GM10248 (cell line): ENCODE measurements around the gene C1QTNF8.

ENCODE experiments used
- CTCF ChIA-PET: fragments of 300-600 bp; sonication (Branson Sonifier 250); formaldehyde crosslinking; extraction: SDS; loops from one replicate; lab custom pipeline; 2021; ENCODE audit warnings: antibody characterized with exemption; lab: Yijun Ruan, JAX
- POLR2A ChIA-PET: fragments of 350-650 bp; sonication (Branson Sonifier 250); formaldehyde crosslinking; extraction: SDS; loops from one replicate; lab custom pipeline; 2020; ENCODE audit warnings: antibody characterized with exemption; lab: Yijun Ruan, JAX
- DNase-seq: peaks from one replicate; pipeline ENCODE4 v3.0.0; 2012; ENCODE audit errors: extremely low spot score
- TF ChIP-seq, protein P1 (sequence below): IDR thresholded peaks from 2 replicates; pipeline ENCODE4 v1.5.1; 2012; ENCODE audit warnings: mild to moderate bottlenecking, low read depth; ENCODE audit errors: extremely low read depth, missing control alignments, control extremely low read depth

C1QTNF8 gene

DNA sequence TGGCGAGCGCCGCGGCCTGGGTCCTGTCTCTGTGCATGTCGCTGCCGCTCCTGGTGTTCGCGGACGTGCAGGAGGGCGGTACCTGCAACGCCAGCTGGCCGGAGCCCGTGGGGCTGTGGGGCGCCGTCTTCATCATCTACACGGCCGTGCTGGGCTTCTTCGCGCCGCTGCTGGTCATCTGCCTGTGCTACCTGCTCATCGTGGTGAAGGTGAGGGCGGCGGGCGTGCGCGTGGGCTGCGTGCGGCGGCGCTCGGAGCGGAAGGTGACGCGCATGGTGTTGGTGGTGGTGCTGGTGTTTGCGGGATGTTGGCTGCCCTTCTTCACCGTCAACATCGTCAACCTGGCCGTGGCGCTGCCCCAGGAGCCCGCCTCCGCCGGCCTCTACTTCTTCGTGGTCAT lies 16.7 kb downstream of the C1QTNF8 start:
- ChIA-PET CTCF (no interaction called here), POLR2A (no interaction called here)
- no peak for DNase-seq
- TF ChIP-seq, protein P1, sequence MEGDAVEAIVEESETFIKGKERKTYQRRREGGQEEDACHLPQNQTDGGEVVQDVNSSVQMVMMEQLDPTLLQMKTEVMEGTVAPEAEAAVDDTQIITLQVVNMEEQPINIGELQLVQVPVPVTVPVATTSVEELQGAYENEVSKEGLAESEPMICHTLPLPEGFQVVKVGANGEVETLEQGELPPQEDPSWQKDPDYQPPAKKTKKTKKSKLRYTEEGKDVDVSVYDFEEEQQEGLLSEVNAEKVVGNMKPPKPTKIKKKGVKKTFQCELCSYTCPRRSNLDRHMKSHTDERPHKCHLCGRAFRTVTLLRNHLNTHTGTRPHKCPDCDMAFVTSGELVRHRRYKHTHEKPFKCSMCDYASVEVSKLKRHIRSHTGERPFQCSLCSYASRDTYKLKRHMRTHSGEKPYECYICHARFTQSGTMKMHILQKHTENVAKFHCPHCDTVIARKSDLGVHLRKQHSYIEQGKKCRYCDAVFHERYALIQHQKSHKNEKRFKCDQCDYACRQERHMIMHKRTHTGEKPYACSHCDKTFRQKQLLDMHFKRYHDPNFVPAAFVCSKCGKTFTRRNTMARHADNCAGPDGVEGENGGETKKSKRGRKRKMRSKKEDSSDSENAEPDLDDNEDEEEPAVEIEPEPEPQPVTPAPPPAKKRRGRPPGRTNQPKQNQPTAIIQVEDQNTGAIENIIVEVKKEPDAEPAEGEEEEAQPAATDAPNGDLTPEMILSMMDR, result no peak

DNA sequence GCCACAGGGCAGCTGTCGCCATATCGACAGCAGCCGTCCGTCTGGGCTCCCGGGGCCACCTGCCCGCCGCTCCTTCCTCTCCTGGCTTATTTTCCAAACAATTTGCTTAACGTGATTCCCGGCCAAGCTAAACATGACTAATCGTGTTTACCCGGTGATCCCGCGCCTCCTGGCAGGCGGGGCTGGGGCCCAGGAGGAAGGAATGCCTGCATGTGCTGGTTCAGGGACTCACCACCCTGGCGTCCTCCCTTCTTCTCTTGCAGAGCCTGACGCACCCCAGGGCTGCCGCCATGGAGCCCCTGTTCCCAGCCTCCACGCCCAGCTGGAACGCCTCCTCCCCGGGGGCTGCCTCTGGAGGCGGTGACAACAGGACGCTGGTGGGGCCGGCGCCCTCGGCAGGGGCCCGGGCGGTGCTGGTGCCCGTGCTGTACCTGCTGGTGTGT lies 17.4 kb downstream of the C1QTNF8 start:
- CTCF ChIA-PET, result no interaction called here
- DNase-seq, result no peak
- TF ChIP-seq, protein P1, result no peak
- POLR2A ChIA-PET, result no interaction called here

DNA sequence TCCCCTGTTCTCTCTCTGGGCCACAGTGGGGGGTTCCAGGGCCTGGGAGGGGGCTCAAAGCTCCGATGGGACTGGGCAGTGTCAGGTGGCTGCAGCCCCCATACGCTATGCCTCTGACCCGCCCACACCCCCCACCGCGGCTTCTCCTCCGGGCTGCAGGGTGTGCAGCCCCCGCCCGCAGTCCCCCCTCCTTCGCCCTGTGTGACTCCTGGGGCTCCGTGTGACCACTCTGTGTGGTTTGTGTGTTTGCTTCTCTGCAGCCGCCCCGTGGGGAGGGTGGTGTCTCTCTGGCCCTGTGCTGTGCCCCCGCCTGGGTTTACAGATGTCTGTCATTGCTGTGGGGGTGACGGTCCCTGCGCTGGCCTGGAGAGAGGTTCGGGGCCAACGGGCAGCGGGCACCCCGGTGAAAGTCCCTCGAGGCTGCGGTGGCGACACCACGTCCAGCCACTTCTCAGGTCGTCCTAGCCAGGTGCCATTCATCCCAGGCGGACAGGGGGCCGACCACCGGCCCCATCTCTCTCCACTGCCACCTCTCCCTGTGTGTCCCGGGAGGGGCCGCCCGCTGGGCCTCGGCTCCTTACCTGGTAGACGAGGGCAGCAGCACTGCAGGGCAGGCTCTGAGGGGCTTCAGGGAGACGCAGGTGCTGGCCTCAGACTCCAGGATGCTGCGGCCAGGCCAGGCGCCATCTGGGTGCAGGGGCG lies 18.0 kb downstream of the C1QTNF8 start:
- ChIA-PET CTCF (no interaction called here), POLR2A (no interaction called here)

DNA sequence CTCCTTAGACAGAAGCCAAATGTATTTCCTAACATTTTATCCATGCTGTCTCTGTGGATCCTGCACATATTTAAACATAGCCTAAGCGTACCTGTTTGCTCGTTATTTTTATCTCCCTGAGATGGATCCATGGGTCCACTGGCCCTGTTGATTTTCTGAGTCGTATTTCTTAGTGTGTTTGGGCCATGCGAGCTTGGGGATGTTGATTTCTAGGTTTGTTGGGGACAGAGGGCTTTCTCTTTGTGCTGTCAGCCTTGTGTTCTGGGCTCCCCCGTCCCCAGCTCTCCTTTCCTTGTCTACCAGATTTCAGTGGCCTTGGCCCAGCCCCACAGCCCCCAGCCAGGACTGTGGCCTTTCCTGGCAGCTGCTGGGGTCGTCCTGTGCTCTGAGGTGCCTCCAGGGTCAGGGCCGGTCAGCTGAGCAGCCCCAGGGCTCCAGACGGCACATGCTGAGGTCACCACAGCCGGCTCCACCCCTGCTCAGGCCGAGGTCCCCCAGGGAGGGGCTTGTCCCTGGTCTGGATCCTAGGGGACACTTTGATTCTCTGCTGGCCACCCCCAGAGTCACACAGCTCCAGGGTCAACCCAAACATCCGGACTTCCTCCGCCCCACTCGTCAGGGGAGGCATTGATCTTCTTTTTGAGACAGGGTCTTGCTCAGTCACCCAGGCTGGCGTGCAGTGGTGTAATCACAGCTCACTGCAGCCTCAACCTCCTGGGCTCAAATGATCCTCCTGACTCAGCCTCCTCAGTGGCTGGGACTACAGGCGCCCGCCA lies 19.1 kb downstream of the C1QTNF8 start:
- ChIA-PET CTCF (no interaction called here), POLR2A (no interaction called here)
- TF ChIP-seq, protein P1, result no peak
- DNase-seq, result no peak

More for the DNA sequence above, 18.0 kb downstream of the C1QTNF8 start:
- DNase-seq, result no peak
- TF ChIP-seq, protein P1, result no peak

DNA sequence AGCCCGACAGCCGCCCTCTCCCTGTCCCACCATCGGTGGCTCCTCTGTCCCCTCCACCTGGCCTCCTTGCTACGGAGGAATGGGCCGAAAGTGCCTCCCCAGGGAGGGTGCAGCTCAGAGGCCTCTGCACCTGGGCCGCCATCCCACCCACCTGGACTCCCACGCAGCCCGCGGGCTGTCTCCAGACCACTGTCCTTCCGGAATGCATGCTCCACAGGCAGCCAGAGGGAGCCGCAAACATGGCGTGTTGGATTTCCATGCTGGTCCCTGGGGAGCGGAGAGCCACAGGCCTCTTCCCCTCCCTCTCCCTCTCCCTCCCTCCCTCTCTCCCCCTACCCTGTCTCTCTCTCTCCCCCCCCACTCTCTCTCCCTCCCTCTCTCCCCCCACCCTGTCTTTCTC lies 20.5 kb downstream of the C1QTNF8 start:
- no peak for DNase-seq
- TF ChIP-seq, protein P1, result no peak
- ChIA-PET CTCF (no interaction called here), POLR2A (no interaction called here)

DNA sequence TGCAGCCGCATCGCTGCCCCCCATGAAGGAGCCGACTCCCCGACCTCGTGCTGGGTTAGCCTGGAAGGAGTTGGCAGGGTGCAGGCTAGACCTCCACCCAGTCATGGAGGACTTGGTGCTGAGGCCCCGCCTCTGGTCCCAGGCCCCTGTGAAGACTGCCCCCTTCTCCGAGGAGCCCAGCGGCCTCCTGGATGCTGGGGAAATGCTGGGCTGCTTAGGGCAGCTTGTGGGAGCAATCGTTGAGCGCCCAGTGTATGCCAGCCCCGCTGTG lies 21.7 kb downstream of the C1QTNF8 start:
- no peak for DNase-seq
- CTCF ChIA-PET, result no interaction called here

More for the DNA sequence above, 21.7 kb downstream of the C1QTNF8 start:
- POLR2A ChIA-PET, result no interaction called here
- TF ChIP-seq, protein P1, result no peak
